ENCODE data around the gene GRIK3.

DNA sequence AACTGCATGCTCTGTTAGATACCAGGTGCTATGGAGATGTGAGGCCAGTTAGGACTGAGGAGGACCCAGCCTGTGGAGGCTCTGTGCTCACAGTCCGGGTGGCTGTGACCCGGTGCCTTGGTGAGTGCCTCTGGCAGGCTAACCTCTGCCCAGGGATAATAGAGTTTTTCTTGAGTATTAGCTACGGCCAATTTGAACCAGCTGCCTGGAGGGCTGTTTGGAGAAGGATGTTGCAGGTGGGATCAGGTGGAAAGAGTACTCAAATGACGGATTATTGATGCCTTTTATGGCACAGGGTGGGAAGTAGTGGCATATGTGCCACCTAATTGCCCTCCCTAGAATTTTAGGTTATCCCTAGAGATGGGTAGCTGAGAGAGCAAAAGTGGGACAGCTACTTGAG is 182.7 kb downstream of the GRIK3 start:
- no peak for TF ChIP-seq EZH2 (IDR thresholded peaks at IDR 0.05; ENCODE audit: borderline replicate concordance, low read length)
- TF ChIP-seq, protein P1, sequence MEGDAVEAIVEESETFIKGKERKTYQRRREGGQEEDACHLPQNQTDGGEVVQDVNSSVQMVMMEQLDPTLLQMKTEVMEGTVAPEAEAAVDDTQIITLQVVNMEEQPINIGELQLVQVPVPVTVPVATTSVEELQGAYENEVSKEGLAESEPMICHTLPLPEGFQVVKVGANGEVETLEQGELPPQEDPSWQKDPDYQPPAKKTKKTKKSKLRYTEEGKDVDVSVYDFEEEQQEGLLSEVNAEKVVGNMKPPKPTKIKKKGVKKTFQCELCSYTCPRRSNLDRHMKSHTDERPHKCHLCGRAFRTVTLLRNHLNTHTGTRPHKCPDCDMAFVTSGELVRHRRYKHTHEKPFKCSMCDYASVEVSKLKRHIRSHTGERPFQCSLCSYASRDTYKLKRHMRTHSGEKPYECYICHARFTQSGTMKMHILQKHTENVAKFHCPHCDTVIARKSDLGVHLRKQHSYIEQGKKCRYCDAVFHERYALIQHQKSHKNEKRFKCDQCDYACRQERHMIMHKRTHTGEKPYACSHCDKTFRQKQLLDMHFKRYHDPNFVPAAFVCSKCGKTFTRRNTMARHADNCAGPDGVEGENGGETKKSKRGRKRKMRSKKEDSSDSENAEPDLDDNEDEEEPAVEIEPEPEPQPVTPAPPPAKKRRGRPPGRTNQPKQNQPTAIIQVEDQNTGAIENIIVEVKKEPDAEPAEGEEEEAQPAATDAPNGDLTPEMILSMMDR (conservative IDR thresholded peaks at IDR 0.05 in 1 of 2, IDR thresholded peaks at IDR 0.05 in 1 of 2; ENCODE audit: extremely low read depth in 1 of 2, insufficient read depth in 1 of 2, low read depth in 1 of 2, low read length in 2 of 2) = no peak
